SU-DHL-6 (cell line): ENCODE data around the gene DNASE1.

Experiments
- H2AFZ ChIP-seq: fragments of 200-600 bp; sonication (generic); 2 replicates; pipeline ENCODE4 v1.6.1; 2014; ENCODE audit warnings: low read depth, mild to moderate bottlenecking, moderate library complexity, mixed read lengths, antibody characterized with exemption, low read length; ENCODE audit not compliant: severe bottlenecking
- H3F3A ChIP-seq: fragments of 200-600 bp; shearing (Covaris generic); 2 replicates; pipeline ENCODE4 v1.6.0; 2016; ENCODE audit warnings: antibody characterized with exemption, mild to moderate bottlenecking; ENCODE audit not compliant: insufficient read depth
- H3K27ac ChIP-seq: fragments of 200-600 bp; sonication (generic); 2 replicates; pipeline ENCODE4 v1.5.1; 2016; ENCODE audit warnings: low read depth, mild to moderate bottlenecking, low read length, moderate library complexity, mixed read lengths
- H3K27me3 ChIP-seq: fragments of 200-600 bp; sonication (generic), shearing (Covaris generic); 2 replicates; pipeline ENCODE4 v1.6.0; 2014; ENCODE audit warnings: mild to moderate bottlenecking, low read length
- H3K36me3 ChIP-seq: fragments of 200-600 bp; sonication (generic); 2 replicates; pipeline ENCODE4 v1.6.1; 2014; ENCODE audit warnings: mild to moderate bottlenecking, low read length, mixed read lengths
- H3K4me2 ChIP-seq: fragments of 300-600, 200-600 bp; shearing (Covaris generic), sonication (generic); 2 replicates; pipeline ENCODE4 v1.6.0; 2014; ENCODE audit warnings: low read length, low read depth, mild to moderate bottlenecking; ENCODE audit not compliant: poor library complexity, severe bottlenecking
- H3K4me3 ChIP-seq: fragments of 200-600 bp; sonication (generic); 2 replicates; pipeline ENCODE4 v1.5.1; 2014; ENCODE audit warnings: antibody characterized with exemption, low read length, mild to moderate bottlenecking, mixed read lengths; ENCODE audit not compliant: insufficient read depth, poor library complexity, severe bottlenecking
- H3K79me2 ChIP-seq: fragments of 200-600 bp; sonication (generic); 2 replicates; pipeline ENCODE4 v1.6.1; 2014; ENCODE audit warnings: mild to moderate bottlenecking, low read length, moderate library complexity; ENCODE audit not compliant: insufficient read depth
- H3K9ac ChIP-seq: fragments of 200-600 bp; sonication (generic); 2 replicates; pipeline ENCODE4 v1.7.0; 2014; ENCODE audit warnings: mild to moderate bottlenecking, low read length
- H3K9me2 ChIP-seq: fragments of 200-600 bp; sonication (generic); replicated peaks from 2 replicates; pipeline ENCODE4 v1.6.1; 2014; ENCODE audit warnings: low read length; ENCODE audit not compliant: insufficient read depth
- H3K9me3 ChIP-seq: fragments of 200-600 bp; sonication (generic); 2 replicates; pipeline ENCODE4 v1.6.1; 2014; ENCODE audit warnings: low read length, mixed read lengths; ENCODE audit not compliant: insufficient read depth
- H4K20me1 ChIP-seq: fragments of 200-600 bp; sonication (generic); 2 replicates; pipeline ENCODE4 v1.6.1; 2014; ENCODE audit warnings: low read depth, mild to moderate bottlenecking, antibody characterized with exemption, low read length, moderate library complexity, mixed read lengths
- EZH2phosphoT487 ChIP-seq: fragments of 200-600 bp; sonication (generic), shearing (Covaris generic); conservative IDR thresholded peaks from 2 replicates; pipeline ENCODE4 v1.6.1; 2018; ENCODE audit warnings: mild to moderate bottlenecking, antibody characterized with exemption, low read length, moderate library complexity, mixed read lengths
- TF ChIP-seq, protein P1 (sequence below): fragments of 200-600 bp; sonication (generic); IDR thresholded peaks from one replicate; pipeline ENCODE4 v1.5.1; 2017; ENCODE audit warnings: antibody characterized with exemption, mild to moderate bottlenecking, low read length, moderate library complexity; ENCODE audit not compliant: insufficient read depth, poor library complexity, severe bottlenecking

Gene DNASE1

DNA sequence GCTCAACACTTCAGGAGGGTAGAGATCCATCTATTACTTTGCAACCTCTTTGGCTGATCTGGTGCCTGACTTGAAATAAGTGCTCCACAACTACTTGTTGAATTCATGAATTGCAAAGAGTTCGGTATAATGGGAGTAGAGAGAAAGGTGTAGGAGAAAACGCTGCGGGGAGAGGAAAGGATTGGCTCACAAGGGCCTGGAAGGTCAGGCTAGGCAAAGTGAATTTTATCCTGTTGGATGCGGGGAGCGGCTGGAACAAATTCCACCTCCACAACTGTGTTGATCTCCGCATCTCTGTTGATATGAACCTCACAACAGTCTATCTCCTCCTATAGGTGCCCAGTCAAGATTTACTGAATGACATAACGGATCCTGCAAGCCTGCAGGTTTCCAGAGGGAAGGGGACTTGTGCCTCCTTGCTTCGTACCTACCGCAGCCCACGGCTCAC is 43.8 kb upstream of the DNASE1 start:
- H3K4me3 ChIP-seq, result peak overlapping the region; percentile 94
- peak overlapping the region; percentile 99 for H3K27ac ChIP-seq
- peak overlapping the region; percentile 91 for H3K4me2 ChIP-seq
- H3K27me3 ChIP-seq, result no peaks in the 10 kb centered on the region
- H3K9ac ChIP-seq, result peak overlapping the region; percentile 100
- peaks cover 56% of the 10 kb centered on the region for H3F3A ChIP-seq
- peaks cover 6% of the 10 kb centered on the region; the same call in 1 of the 2 replicates for H3K36me3 ChIP-seq
- H3K9me3 ChIP-seq, result no peaks in the 10 kb centered on the region
- TF ChIP-seq, protein P1, sequence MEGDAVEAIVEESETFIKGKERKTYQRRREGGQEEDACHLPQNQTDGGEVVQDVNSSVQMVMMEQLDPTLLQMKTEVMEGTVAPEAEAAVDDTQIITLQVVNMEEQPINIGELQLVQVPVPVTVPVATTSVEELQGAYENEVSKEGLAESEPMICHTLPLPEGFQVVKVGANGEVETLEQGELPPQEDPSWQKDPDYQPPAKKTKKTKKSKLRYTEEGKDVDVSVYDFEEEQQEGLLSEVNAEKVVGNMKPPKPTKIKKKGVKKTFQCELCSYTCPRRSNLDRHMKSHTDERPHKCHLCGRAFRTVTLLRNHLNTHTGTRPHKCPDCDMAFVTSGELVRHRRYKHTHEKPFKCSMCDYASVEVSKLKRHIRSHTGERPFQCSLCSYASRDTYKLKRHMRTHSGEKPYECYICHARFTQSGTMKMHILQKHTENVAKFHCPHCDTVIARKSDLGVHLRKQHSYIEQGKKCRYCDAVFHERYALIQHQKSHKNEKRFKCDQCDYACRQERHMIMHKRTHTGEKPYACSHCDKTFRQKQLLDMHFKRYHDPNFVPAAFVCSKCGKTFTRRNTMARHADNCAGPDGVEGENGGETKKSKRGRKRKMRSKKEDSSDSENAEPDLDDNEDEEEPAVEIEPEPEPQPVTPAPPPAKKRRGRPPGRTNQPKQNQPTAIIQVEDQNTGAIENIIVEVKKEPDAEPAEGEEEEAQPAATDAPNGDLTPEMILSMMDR, result no peak
- TF ChIP-seq EZH2phosphoT487, result no peak
- peaks cover 74% of the 10 kb centered on the region for H3K79me2 ChIP-seq
- H4K20me1 ChIP-seq, result no peaks in the 10 kb centered on the region
- H2AFZ ChIP-seq, result no peak overlapping the region
- H3K9me2 ChIP-seq, result no peaks in the 10 kb centered on the region

DNA sequence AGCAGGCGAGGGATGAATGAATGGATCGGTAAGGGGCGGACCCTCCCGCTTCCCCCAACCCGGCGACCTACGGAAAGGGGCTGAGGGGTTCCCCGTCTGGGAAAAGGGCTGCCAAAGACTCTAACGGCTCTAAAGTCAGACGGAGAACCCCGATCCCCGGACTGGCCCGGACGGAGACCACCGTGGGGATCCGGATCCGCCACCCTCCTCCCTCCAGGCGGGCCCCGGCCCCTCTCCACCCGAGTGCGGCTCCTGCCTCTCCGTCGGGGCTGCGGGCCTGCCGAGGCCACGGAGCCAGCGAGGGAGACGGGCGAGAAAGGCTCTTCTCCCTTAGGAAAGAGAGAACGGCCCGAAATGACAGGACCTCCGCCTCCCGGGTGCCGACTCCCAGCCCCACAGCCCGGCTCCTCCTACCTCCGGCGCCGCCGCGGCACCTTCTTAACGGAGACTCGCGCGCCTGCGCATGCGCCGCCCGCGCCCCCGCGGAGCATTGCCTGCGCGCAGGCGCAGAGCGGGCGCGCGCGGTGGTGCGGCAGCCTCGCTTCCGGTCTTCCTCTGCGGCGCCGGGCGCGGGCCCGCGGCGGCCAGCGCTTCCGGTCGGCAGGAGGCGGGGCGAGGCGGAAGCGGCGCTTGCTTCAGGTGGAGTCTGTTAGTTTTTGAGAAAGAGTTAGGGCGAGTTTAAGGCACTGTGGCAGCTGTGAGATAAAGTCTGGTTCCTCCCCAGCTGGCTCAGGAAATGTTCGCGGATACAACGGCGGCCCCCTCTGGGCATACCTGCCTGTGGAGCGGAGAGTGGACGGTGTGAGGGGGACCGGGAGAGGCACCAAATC is 43.1 kb upstream of the DNASE1 start, which contains the start of gene SLX4:
Gene SLX4, minus strand, starts transcription at position 461 of the 830 bp plus-strand sequence. CDS start 2,642 bp downstream, outside the sequence.
- Histone ChIP-seq H4K20me1 (no peaks in the 10 kb centered on the region), H3K4me2 (peak within 1 kb of the TSS; percentile 91), H3K9me2 (no peaks in the 10 kb centered on the region), H3K4me3 (peak within 1 kb of the TSS; percentile 94), H2AFZ (no peak within 1 kb of the TSS), H3K9me3 (no peaks in the 10 kb centered on the region), H3K27ac (peak within 1 kb of the TSS; percentile 99), H3K27me3 (no peaks in the 10 kb centered on the region), H3K9ac (peak within 1 kb of the TSS; percentile 100), H3K36me3 (peaks cover 10% of the 10 kb centered on the region), H3K79me2 (peaks cover 81% of the 10 kb centered on the region), H3F3A (peaks cover 62% of the 10 kb centered on the region)
- TF ChIP-seq EZH2phosphoT487, result no peak
- TF ChIP-seq, protein P1, result no peak

DNA sequence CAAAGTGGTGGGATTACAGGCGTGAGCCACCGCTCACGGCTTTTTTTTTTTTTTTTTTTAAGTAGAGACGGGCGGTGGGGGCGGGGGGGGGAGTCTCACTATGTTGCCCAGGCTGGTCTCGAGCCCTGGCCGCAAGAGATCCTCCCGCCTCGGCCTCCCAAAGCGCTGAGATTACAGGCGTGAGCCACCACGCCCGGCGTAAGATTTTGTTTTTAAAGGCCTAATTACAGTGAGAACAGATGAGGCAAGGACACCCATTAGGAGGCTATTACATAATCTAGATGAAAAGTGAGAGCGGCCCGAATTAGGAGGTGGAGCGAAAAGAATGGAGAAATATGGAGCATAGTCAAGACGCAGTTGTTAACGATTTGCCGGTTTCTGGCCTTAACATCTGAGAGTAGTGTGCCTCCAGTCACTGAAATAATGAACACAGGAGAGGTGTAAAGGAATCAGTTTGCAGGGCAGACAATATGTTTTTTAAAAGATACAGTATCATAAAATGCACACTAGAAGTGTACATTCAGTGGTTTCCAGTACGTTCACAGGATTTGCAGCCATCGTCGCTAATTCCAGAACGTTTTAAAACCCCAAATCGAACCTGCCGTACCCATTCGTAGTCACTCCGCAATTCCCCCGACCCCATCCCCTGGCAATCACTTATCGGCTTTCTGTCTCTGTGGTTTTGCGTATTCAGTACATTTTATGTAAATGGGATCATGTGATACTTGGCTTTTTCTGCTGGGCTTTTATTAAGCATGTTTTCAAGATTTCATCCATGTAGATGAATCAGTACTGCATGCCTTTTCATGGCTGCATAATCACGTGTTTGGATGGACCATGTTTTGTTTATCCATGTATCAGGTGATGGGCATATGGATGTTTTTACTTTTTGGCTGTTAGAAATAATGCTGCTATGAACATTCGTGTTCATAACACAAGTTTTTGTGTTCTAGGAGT is 41.7 kb upstream of the DNASE1 start:
- Histone ChIP-seq H3K9me2 (no peaks in the 10 kb centered on the region), H3K36me3 (peaks cover 16% of the 10 kb centered on the region), H2AFZ (no peak overlapping the region), H3F3A (peaks cover 66% of the 10 kb centered on the region), H4K20me1 (no peaks in the 10 kb centered on the region), H3K9me3 (no peaks in the 10 kb centered on the region), H3K79me2 (peaks cover 92% of the 10 kb centered on the region), H3K27me3 (no peaks in the 10 kb centered on the region), H3K27ac (peak overlapping the region; percentile 99), H3K9ac (peak overlapping the region; percentile 100), H3K4me2 (peak overlapping the region; percentile 68), H3K4me3 (peak overlapping the region; percentile 93)
- TF ChIP-seq, protein P1, result no peak
